Measurements from ENCODE around the gene SH3GLB2.

The SH3GLB2 gene

DNA sequence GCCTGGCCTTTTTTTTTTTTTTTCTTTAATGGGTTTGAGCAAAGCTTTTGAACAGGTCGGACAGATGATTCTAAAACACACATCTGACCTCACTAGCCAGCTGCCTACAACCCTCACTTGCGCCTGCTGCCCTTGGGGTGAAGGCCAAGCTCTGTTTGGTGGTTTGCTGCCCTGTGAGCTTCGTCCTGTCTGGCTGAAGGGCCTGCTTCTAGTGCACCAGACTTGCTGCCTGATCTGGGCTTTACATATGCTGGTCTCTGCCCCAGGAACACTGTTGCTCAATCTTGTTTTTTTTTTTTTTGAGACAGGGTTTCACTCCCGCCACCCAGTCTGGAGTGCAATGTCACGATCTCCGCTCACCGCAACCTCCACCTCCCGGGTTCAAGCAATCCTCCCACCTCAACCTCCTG lies 36.4 kb upstream of the SH3GLB2 start:
- Histone ChIP-seq H3K36me3 (ENCODE audit: insufficient read depth, low read length) (peaks cover 50% of the 10 kb centered on the region), H3K27ac (ENCODE audit: low read depth, low read length, poor library complexity, severe bottlenecking) (no peak overlapping the region)

GRCh38 chr9:129063061-129063460 lies 34.9 kb upstream of the SH3GLB2 start:
- no peaks in the 10 kb centered on the region for H3K79me2 ChIP-seq (ENCODE audit: insufficient read depth, low read length)
- no peak overlapping the region for H3K4me2 ChIP-seq (ENCODE audit: low read length)
- H3K4me1 ChIP-seq (ENCODE audit: insufficient read depth, low read length, severe bottlenecking) = no peaks in the 10 kb centered on the region
- H3K27ac ChIP-seq (ENCODE audit: low read depth, low read length, poor library complexity, severe bottlenecking) = no peak overlapping the region
- no peaks in the 10 kb centered on the region for H3K9me2 ChIP-seq (ENCODE audit: low read depth, low read length)
- H3K4me3 ChIP-seq (ENCODE audit: low read depth, low read length, poor library complexity, severe bottlenecking) = no peak overlapping the region
- H3K27me3 ChIP-seq (ENCODE audit: insufficient read depth, low read length) = no peaks in the 10 kb centered on the region
- H3K36me3 ChIP-seq (ENCODE audit: insufficient read depth, low read length) = peaks cover 46% of the 10 kb centered on the region
- no peak for TF ChIP-seq EZH2 (IDR thresholded peaks at IDR 0.05; ENCODE audit: borderline replicate concordance, low read length)
- TF ChIP-seq, protein P1, sequence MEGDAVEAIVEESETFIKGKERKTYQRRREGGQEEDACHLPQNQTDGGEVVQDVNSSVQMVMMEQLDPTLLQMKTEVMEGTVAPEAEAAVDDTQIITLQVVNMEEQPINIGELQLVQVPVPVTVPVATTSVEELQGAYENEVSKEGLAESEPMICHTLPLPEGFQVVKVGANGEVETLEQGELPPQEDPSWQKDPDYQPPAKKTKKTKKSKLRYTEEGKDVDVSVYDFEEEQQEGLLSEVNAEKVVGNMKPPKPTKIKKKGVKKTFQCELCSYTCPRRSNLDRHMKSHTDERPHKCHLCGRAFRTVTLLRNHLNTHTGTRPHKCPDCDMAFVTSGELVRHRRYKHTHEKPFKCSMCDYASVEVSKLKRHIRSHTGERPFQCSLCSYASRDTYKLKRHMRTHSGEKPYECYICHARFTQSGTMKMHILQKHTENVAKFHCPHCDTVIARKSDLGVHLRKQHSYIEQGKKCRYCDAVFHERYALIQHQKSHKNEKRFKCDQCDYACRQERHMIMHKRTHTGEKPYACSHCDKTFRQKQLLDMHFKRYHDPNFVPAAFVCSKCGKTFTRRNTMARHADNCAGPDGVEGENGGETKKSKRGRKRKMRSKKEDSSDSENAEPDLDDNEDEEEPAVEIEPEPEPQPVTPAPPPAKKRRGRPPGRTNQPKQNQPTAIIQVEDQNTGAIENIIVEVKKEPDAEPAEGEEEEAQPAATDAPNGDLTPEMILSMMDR (IDR thresholded peaks at IDR 0.05; ENCODE audit: low read length) = no peak
- no peaks in the 10 kb centered on the region for H3F3A ChIP-seq (ENCODE audit: insufficient read depth, low read length)
- H3K9me3 ChIP-seq (ENCODE audit: low read length) = no peaks in the 10 kb centered on the region
- no peak overlapping the region for H2AFZ ChIP-seq (ENCODE audit: low read length)
- no peak overlapping the region for H3K9ac ChIP-seq (ENCODE audit: low read length)
- no peaks in the 10 kb centered on the region for H4K20me1 ChIP-seq (ENCODE audit: insufficient read depth, low read length)

More for the DNA sequence above, 36.4 kb upstream of the SH3GLB2 start:
- Histone ChIP-seq H3K79me2 (ENCODE audit: insufficient read depth, low read length) (no peaks in the 10 kb centered on the region), H3K4me1 (ENCODE audit: insufficient read depth, low read length, severe bottlenecking) (peaks cover 13% of the 10 kb centered on the region), H3K9me3 (ENCODE audit: low read length) (no peaks in the 10 kb centered on the region), H3K4me2 (ENCODE audit: low read length) (no peak overlapping the region), H3K27me3 (ENCODE audit: insufficient read depth, low read length) (no peaks in the 10 kb centered on the region), H3F3A (ENCODE audit: insufficient read depth, low read length) (no peaks in the 10 kb centered on the region), H3K9ac (ENCODE audit: low read length) (no peak overlapping the region), H3K9me2 (ENCODE audit: low read depth, low read length) (no peaks in the 10 kb centered on the region), H4K20me1 (ENCODE audit: insufficient read depth, low read length) (no peaks in the 10 kb centered on the region), H3K4me3 (ENCODE audit: low read depth, low read length, poor library complexity, severe bottlenecking) (no peak overlapping the region), H2AFZ (ENCODE audit: low read length) (no peak overlapping the region)
- TF ChIP-seq EZH2 (IDR thresholded peaks at IDR 0.05; ENCODE audit: borderline replicate concordance, low read length) = no peak
- TF ChIP-seq, protein P1 (IDR thresholded peaks at IDR 0.05; ENCODE audit: low read length) = no peak

DNA sequence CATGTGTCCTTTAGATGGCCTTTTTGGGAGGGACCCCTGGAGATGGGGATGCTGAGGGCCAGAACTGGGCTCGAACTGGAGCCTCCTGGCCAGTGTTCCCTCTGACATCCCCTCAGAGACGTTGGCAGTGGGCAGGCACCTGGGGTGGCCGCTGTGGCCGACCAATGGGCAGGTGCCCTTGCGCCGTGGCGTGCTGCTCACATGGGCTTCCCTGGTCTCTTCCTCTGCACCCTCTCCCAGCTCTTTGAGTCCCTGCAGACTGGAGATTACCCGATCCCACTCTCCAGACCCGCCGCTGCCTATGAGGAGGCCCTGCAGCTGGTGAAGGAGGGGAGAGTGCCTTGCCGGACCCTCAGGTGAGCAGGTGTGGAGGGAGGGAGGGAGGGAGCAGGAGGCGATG lies 32.9 kb upstream of the SH3GLB2 start:
- no peaks in the 10 kb centered on the region for H3K4me1 ChIP-seq (ENCODE audit: insufficient read depth, low read length, severe bottlenecking)
- no peak overlapping the region for H3K9ac ChIP-seq (ENCODE audit: low read length)
- no peaks in the 10 kb centered on the region for H3F3A ChIP-seq (ENCODE audit: insufficient read depth, low read length)
- H4K20me1 ChIP-seq (ENCODE audit: insufficient read depth, low read length) = no peaks in the 10 kb centered on the region
- no peak overlapping the region for H3K27ac ChIP-seq (ENCODE audit: low read depth, low read length, poor library complexity, severe bottlenecking)
- H3K4me2 ChIP-seq (ENCODE audit: low read length) = no peak overlapping the region
- H3K9me2 ChIP-seq (ENCODE audit: low read depth, low read length) = no peaks in the 10 kb centered on the region
- H3K79me2 ChIP-seq (ENCODE audit: insufficient read depth, low read length) = no peaks in the 10 kb centered on the region
- H3K4me3 ChIP-seq (ENCODE audit: low read depth, low read length, poor library complexity, severe bottlenecking) = no peak overlapping the region
- H3K9me3 ChIP-seq (ENCODE audit: low read length) = no peaks in the 10 kb centered on the region
- no peak overlapping the region for H2AFZ ChIP-seq (ENCODE audit: low read length)
- TF ChIP-seq EZH2 (IDR thresholded peaks at IDR 0.05; ENCODE audit: borderline replicate concordance, low read length) = no peak
- TF ChIP-seq, protein P1 (IDR thresholded peaks at IDR 0.05; ENCODE audit: low read length) = no peak
- no peaks in the 10 kb centered on the region for H3K27me3 ChIP-seq (ENCODE audit: insufficient read depth, low read length)
- H3K36me3 ChIP-seq (ENCODE audit: insufficient read depth, low read length) = peaks cover 41% of the 10 kb centered on the region

All from OCI-LY1 (cell line).